Right atrium auricular region (tissue), 2 donors: Measurements from ENCODE around the gene MRPL58. TPM values are rescaled to one million over a fixed set of nuclear protein-coding genes. Genes with fewer than 3 reads are reported as not detected.

ENCODE experiments used
- DNase-seq: peaks from one replicate; pipeline ENCODE4 v3.0.0-alpha.2; 2019; ENCODE audit warnings: low spot score
- H3K27ac ChIP-seq, 2 donors: fragments of 200-600 bp; sonication (generic); 1 replicate in 1 of 2; 2 replicates in 1 of 2; pipeline ENCODE4 v1.5.1; 2016 to 2019
- H3K27me3 ChIP-seq, 2 donors: fragments of 200-600 bp; sonication (generic); one replicate each; pipeline versions ENCODE4 v1.5.1 to v1.6.0; 2017 to 2019
- H3K36me3 ChIP-seq: fragments of 200-600 bp; sonication (generic); one replicate; pipeline ENCODE4 v1.5.1; 2016
- H3K4me1 ChIP-seq, 2 donors: fragments of 200-600 bp; sonication (generic); one replicate each; pipeline versions ENCODE4 v1.5.1 to v1.6.0; 2017 to 2019
- H3K4me3 ChIP-seq, 2 donors: fragments of 200-600 bp; sonication (generic); 1 replicate in 1 of 2; 2 replicates in 1 of 2; pipeline ENCODE4 v1.5.1; 2017 to 2019; ENCODE audit warnings: mild to moderate bottlenecking in 1 of 2, moderate library complexity in 1 of 2
- H3K9me3 ChIP-seq, 2 donors: fragments of 200-600 bp; sonication (generic); one replicate each; pipeline ENCODE4 v1.5.1; 2019
- total RNA-seq, 2 donors: library from RNA; depleted of rRNA; stranded (reverse); fragments of >200 nt; gene quantifications; one replicate each; pipeline ENCODE4 v1.1.0, GENCODE V29; 2016
- TF ChIP-seq, protein P1 (sequence below), 2 donors: fragments of 200-600 bp; sonication (generic); IDR thresholded peaks; one replicate each; pipeline ENCODE4 v1.5.1; 2019; ENCODE audit warnings: antibody characterized with exemption in 2 of 2

Gene MRPL58
- total RNA-seq, 2 donors from 2014 or later, result 44.8 to 104 TPM

DNA sequence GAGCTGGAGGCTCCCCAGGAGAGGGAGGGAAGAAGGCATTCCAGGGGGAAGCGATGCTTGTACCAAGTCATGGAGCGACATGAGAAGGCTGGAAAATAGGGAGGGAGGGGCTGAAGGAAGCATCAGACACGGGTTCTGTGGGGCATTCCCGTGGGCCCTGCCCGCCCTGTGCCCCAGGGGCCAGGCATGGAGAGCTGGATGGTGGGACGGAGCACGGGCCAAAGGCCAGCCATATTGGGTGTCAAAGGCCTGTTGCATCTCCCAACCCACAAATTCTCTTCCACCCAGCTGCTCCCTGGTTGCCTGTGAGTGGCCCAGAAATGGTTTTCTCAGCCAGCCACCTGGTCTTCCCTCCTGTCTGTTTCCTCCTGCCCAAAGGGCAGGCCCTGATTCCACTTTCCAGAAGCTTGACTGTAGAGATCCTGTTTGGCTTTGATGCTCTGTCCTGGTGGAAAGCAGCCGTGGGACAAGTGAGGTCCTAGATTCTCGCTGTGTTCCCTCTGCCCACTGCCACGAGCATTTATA is 21.8 kb upstream of the MRPL58 start:
- Histone ChIP-seq H3K4me3 (no peak overlapping the region), H3K9me3 (no peaks in the 10 kb centered on the region), H3K27ac (no peak overlapping the region), H3K36me3 (no peaks in the 10 kb centered on the region), H3K27me3 (no peaks in the 10 kb centered on the region), H3K4me1 (peaks cover 0 to 31% of the 10 kb centered on the region in 2 donors)
- DNase-seq, result no peak
- TF ChIP-seq, protein P1, sequence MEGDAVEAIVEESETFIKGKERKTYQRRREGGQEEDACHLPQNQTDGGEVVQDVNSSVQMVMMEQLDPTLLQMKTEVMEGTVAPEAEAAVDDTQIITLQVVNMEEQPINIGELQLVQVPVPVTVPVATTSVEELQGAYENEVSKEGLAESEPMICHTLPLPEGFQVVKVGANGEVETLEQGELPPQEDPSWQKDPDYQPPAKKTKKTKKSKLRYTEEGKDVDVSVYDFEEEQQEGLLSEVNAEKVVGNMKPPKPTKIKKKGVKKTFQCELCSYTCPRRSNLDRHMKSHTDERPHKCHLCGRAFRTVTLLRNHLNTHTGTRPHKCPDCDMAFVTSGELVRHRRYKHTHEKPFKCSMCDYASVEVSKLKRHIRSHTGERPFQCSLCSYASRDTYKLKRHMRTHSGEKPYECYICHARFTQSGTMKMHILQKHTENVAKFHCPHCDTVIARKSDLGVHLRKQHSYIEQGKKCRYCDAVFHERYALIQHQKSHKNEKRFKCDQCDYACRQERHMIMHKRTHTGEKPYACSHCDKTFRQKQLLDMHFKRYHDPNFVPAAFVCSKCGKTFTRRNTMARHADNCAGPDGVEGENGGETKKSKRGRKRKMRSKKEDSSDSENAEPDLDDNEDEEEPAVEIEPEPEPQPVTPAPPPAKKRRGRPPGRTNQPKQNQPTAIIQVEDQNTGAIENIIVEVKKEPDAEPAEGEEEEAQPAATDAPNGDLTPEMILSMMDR (IDR thresholded peaks at IDR 0.05), result no peak

DNA sequence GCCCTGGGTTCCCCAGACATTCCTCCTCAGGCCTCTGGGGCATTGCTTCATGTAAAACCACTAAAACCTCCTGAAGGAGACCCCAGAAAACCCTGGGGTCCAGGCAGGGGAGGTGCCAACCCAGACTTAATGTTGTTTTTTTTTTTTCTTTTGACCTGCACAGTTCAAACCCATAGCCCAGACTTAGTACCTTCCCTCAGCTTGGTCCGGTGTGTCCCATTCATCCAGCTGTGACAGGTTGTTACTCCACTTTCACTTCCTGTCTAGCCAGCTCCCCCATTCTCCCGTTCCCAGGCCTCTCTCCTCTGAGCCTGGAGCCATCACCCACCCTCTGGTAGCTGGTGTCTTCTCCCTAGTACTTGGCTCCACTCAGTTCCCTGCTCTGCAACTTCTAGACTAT is 20.2 kb upstream of the MRPL58 start:
- peaks cover 0 to 26% of the 10 kb centered on the region in 2 donors for H3K4me1 ChIP-seq
- DNase-seq, result no peak
- TF ChIP-seq, protein P1 (IDR thresholded peaks at IDR 0.05), result no peak
- peak overlapping the region in 1 of 2 donors; percentile 40 for H3K27ac ChIP-seq
- no peaks in the 10 kb centered on the region for H3K27me3 ChIP-seq
- no peaks in the 10 kb centered on the region for H3K9me3 ChIP-seq
- H3K4me3 ChIP-seq, result no peak overlapping the region
- no peaks in the 10 kb centered on the region for H3K36me3 ChIP-seq

DNA sequence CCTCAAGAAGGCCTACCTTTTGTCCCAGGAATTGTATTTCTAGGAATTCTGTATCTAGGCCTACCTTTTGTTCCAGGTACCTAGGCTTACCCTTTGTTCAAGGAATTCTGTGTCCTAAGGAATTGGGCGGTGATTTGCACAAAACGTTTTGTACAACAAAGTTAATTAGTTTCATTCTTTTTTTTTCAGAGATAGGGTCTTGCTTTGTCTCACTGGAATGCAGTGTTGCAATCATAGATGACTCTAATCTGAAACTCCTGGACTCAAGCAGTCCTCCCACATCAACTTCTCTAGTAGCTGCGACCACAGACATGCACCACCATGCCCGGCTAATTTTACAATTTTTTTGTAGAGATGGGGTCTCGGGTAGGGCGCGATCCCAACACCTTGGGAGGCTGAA is 18.0 kb upstream of the MRPL58 start:
- peaks cover 0 to 26% of the 10 kb centered on the region in 2 donors for H3K4me1 ChIP-seq
- no peaks in the 10 kb centered on the region for H3K9me3 ChIP-seq
- no peak for DNase-seq
- H3K27ac ChIP-seq, result no peak overlapping the region
- H3K4me3 ChIP-seq, result no peak overlapping the region
- TF ChIP-seq, protein P1 (IDR thresholded peaks at IDR 0.05), result no peak
- H3K36me3 ChIP-seq, result peaks cover 2% of the 10 kb centered on the region
- H3K27me3 ChIP-seq, result no peaks in the 10 kb centered on the region

DNA sequence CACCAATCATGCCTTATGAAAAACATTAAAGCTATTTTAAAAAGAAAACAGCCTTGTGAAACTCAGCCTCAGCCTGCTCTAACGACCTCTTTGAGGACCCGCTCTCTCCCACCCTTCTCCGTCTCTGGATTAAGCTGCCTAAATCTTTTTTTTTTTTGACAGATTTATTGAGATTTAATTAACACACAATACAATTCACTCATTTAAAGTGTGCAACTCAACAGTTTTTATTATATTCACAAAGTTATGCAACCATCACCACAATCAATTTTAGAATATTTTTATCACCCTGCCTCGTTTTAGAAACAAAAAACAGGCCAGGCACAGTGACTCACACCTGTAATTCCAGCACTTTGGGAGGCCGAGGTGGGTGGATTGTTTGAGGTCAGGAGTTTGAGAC is 16.6 kb upstream of the MRPL58 start:
- TF ChIP-seq, protein P1 (IDR thresholded peaks at IDR 0.05), result no peak
- Histone ChIP-seq H3K27ac (no peak overlapping the region), H3K4me1 (peaks cover 0 to 17% of the 10 kb centered on the region in 2 donors), H3K27me3 (no peaks in the 10 kb centered on the region), H3K36me3 (peaks cover 12% of the 10 kb centered on the region), H3K9me3 (no peaks in the 10 kb centered on the region), H3K4me3 (no peak overlapping the region)
- no peak for DNase-seq

DNA sequence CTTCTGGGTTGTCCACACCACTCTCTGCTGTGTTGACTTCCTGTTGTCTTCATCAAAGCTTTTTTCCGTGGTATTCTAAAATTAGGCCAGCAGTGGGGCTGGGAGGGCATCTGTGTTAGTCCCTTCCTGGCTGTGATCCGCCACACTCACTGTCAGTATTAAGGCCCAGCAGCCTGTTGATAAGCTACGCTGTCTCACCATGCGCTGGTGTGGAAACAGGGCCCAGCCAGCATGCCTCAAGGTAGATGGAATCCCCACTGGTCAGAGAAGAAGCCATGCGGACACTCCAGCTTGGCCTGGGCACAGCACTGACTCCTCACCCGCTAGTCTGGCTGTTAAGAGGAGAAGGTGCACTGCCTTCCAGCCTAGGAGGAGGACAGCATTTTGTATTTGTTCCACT is 13.7 kb upstream of the MRPL58 start:
- no peak overlapping the region for H3K4me3 ChIP-seq
- no peaks in the 10 kb centered on the region for H3K27me3 ChIP-seq
- peaks cover 0 to 17% of the 10 kb centered on the region in 2 donors for H3K4me1 ChIP-seq
- H3K36me3 ChIP-seq, result peaks cover 42% of the 10 kb centered on the region
- TF ChIP-seq, protein P1 (IDR thresholded peaks at IDR 0.05), result no peak
- H3K27ac ChIP-seq, result peak overlapping the region; percentile 22 to 68
- H3K9me3 ChIP-seq, result no peaks in the 10 kb centered on the region
- no peak for DNase-seq

DNA sequence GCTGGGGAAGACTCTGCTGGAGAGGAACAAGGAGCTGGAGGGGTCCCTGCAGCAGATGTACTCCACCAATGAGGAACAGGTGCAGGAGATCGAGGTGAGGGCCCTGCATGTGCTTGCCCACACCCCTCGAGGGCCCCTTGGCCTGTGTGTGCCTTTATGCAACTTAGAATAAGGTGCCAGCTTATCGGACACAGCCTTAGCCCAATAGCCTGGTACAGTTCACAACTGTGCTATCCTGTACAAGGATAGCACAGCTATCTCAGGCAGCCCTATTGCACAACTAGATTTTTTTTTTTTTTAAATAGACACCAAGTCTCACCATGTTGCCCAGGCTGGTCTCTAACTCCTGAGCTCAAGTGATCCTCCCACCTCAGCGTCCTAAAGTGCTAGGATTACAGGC is 12.9 kb upstream of the MRPL58 start:
- H3K9me3 ChIP-seq, result no peaks in the 10 kb centered on the region
- DNase-seq, result no peak
- TF ChIP-seq, protein P1 (IDR thresholded peaks at IDR 0.05), result no peak
- no peak overlapping the region for H3K4me3 ChIP-seq
- H3K36me3 ChIP-seq, result peaks cover 49% of the 10 kb centered on the region
- peaks cover 0 to 17% of the 10 kb centered on the region in 2 donors for H3K4me1 ChIP-seq
- peak overlapping the region; percentile 22 to 68 for H3K27ac ChIP-seq
- no peaks in the 10 kb centered on the region for H3K27me3 ChIP-seq
